Raji (cell line): ENCODE results near the gene CRACR2B.
A peak's percentile ranks its signal among the peaks of the same experiment; 100 is the strongest.

ENCODE experiments used
- POLR2A ChIP-seq: IDR thresholded peaks from 2 replicates; pipeline ENCODE4 v1.6.1; 2011; ENCODE audit warnings: low read depth, low read length, control low read depth; ENCODE audit not compliant: insufficient read depth

The CRACR2B gene

GRCh38 chr11:791658-792534 lies 35.8 kb upstream of the CRACR2B start:
- TF ChIP-seq POLR2A = no peak

DNA sequence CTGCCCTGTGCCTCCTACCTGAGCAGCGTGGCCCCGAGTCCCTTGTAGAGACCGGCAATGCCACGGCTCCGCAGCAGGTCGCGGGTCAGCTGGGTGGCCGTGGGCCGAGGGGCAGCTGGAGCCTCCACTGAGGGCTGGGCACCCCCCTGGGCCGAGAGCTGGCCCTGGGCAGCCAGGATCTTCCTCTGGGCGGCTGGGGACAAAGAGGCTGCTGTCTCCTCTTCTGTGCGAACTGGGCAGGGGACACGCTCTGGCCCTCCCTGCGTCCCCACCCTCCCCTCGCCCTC lies 35.2 kb upstream of the CRACR2B start:
- TF ChIP-seq POLR2A = no peak

GRCh38 chr11:792873-793272 lies 34.8 kb upstream of the CRACR2B start:
- no peak for TF ChIP-seq POLR2A

GRCh38 chr11:793556-793955 lies 34.2 kb upstream of the CRACR2B start:
- TF ChIP-seq POLR2A = no peak

DNA sequence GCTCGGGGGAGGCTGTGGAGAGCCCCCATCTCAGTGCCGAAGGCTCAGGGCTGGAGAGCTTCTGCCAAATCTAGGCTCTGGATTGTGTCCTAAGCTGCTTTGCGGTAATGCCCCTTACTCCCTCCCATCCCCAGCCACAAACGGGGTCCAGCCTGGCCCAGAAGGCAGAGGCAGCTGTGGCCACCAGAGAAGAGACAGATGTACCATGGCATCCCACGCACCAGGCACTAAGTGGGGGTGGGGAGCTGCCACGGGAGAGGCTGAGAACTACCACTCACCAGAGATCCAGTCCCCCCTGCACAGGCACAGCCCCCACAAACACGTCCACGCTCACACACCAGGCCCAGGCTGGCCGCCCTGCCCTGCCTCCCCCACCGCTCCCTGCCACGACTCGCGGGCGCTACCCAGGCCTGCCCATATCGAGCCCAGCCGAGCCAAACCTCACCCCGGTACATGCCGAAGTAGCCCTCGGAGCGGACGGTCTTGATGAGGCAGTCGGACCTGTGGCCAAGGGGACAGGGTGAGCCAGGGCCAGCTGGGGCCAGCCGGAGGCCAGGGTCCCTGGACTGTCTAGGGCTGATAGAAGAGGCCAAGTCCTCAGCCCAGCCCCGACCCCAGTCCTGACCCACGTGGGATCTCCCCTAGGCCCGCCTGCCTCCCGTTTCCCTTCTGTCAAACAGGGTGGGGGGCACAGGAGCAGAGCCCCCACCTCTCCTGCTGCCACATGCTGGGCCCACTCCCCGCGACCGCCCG lies 33.5 kb upstream of the CRACR2B start:
- no peak for TF ChIP-seq POLR2A

DNA sequence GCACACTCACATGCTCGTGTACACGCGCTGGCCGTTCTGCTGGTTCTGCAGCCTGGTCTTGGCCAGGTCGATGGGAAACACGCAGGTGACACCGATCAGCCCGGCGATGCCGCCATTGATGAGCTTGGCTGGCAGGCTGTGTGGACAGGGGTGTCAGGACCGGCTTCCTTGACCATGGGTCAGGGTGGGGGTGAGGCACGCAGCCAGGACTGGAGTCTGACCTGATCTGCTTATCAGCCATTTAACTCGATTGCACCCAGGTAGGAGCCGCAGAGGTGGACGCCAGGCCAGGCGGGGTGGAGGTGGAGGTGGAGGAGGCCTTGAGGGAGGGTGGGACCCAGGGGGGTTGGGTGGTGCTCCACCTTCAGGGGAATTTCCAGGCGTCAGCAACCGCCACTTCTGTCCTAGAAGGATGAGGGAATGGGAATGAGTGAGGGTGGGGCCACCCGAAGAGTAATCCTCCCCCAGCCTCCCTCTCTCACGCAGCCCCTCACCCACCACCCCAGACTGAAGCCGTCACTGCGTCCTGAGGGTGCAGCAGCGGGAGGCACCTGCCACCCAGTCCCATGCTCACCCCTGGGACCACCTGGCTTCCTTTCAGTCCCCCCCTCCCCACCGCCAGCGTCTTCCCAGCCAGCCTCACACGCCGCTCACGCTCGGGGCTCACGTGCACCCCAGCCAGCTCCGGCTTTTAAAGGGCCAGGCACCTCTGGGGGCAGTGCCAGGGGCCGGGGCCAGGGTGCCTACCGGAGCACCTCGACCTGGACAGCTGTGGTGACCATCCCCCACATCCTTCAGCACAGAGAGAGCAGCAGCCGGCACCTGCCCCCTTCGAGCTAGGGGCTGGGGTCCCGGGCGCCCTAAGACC lies 32.7 kb upstream of the CRACR2B start:
- TF ChIP-seq POLR2A = no peak

GRCh38 chr11:795634-796564 lies 31.8 kb upstream of the CRACR2B start:
- peak; percentile 73 for TF ChIP-seq POLR2A

GRCh38 chr11:796565-797295 lies 31.0 kb upstream of the CRACR2B start:
- TF ChIP-seq POLR2A = no peak

GRCh38 chr11:797296-798092 lies 30.2 kb upstream of the CRACR2B start:
- TF ChIP-seq POLR2A = peak; percentile 75; the same call in 1 of the 2 replicates

- peak; percentile 60 for TF ChIP-seq POLR2A
Observed at GRCh38 chr11:798093-798713, 29.5 kb upstream of the CRACR2B start, which contains the start of gene SLC25A22. Gene SLC25A22, minus strand, starts transcription at chr11:798281. Its CDS starts 3,275 bp downstream, at chr11:795006.

DNA sequence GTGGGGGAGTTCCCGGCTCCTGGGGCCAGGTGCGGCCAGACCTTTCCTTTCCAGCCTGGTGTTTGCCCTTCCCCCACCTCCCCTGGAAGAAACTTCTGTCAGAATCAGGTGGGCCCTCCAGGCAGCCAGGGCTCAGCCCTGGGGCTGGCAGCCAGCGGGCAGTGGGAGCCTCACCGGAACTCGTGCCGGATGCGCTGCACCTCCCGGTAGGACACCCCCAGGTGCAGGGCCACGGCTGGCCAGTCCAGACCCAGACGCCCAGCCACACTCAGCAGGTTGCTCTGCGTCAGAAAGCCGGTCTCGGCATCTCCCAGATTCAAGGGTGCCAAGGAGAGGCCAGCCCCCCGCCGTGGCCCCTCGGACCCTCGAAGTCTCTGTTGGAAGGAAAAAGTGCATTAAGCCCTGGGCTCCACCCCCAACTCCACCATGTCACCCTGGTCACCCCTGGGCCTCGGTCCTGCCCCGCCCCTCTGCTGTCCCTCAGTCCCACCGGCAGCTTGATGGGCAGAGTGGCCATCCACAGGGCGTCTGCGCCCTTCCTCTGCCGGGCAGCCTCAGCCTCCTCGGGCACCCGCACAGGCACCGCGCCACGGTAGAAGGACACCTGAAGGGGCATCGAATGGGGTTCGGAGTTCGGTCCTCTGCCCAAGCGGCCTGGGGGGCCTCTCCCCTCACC lies 27.9 kb upstream of the CRACR2B start:
- no peak for TF ChIP-seq POLR2A

- no peak for TF ChIP-seq POLR2A
Observed at GRCh38 chr11:800473-800872, 27.2 kb upstream of the CRACR2B start.
